ENCODE measurements around the gene STARD5.
"Not testable (repeated sequence)": the region's sequence is repeated elsewhere in the genome, so short reads cannot be mapped to it uniquely, and the experiment has no call there.

STARD5 gene

DNA sequence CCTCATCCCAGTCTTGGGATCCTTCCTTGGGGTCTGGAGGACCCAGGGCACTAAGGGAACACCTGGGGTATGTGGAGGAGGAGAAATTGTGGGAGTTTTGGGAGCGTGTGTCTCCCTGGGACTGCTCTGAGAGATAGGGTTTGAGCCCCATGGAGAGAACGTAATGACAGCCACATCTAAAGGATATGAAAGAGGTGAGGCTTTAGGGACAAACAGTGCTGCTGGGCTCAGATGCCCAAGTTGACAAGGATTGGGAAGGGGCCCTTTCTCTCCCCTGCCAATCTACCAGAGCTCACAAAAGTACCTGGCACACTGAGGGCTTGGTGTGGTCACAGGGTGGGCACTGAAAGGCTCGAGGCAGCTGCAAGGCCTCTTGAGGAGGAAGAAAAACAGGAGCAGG is 13.3 kb upstream of the STARD5 start:
- no peak for DNase-seq (ENCODE audit: low read depth)

DNA sequence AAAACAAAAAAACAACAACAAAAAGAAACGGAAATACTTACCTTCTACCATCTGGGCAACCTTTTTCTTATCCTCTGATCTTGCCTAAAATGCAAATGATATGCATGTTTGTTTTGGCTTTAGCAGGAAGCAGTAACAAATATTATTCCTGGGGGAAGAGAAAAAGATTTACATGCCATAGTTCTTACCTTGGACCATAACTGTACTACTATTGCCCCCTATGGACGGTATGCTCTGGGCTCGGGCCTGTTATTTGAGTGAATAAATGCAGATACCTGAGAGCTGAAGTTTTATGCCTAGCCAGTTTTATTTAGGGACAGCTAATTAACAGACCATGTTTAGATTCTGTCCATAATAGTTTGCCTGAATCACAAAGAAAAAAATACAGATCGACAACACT is 12.6 kb upstream of the STARD5 start:
- DNase-seq (ENCODE audit: low read depth), result no peak

DNA sequence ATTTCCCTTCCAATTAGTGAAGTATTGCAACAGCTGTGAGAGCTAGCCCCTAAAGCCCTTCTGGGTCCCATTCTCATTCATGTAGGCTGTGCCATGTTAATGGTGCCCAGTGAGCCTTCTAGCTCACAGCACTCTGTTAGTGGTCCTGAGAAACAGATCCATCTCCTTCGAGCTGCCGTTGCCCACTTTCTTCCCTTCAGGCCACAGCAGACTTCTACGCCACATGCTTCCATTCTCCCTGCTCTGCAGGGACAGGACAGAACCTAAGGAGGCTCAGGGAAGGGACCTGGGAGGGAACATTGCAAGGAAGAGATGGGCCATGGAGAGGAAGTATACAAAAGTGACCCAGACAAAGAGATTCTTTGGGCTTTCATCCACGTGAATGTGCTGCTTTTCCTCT is 11.7 kb upstream of the STARD5 start:
- DNase-seq (ENCODE audit: low read depth), result no peak

DNA sequence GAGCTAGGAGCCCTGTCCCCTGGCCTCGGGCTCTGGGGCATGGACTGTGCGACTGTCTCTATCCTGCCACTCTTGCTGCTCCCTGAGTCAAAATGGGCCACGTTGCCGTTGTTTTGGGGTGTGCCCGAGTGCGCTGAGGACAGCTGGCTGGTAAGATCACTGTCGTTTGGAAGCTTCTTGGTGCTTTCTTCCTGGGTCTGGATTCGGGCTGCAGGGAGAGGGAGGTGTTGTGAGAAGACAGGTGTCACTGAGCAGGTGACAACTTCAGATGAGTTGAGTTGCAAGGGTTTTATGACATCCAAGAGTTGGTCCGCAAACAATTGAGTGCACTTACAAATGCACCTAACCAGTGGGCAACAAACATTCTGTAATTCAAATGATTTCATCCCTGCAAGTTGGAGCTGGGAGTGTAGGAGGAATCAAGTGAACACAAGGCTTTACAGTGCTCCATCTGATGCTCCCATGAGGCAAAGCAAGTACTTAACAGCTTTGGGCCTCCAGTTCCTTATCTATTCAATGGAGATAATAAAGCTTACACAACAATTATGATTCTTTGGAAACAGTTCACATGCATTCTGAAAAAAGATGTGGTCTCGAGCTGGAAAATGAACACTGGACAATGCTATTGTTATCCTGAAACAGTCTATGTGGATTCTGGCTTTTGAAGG is 11.0 kb upstream of the STARD5 start:
- no peak for DNase-seq (ENCODE audit: low read depth)

DNA sequence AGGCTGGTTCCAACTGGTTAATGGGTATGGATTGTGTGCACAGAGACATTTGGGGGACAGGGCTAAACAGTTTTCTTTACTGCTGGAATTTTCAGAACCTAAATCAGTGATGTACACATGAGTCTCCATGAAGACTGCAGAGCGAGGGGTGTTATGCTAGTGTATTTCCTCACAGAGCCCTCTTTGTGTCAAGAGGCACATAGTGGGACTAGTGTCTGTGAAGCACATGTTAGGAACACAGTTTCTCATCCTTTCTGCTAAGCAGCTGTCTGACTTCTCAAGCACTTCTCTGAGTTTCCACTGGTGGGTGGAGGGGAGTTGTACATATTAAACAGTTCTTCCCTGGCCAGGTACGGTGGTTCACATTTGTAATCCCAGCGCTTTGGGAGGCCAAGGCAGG is 9.4 kb upstream of the STARD5 start:
- DNase-seq (ENCODE audit: low read depth), result no peak

DNA sequence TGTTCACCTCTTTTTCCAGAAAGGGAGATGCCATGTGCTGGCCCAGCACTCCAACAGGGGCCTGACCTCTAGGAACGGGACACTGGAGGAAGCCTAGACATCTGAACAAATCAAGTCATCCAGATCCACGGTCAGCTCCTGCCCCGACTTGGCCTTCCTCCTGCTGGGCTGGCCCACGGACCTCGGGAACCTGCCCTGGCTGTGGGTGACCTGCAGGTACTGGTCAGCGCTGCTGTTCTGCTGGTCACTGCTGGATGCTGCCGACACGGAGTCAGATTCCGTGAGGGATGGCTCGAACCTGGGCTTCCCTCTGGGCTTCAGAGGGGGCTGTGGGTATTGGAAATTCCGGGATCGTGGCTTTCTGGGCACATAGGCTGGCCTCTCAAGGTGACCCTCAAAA is 8.4 kb upstream of the STARD5 start:
- DNase-seq (ENCODE audit: low read depth), result no peak

DNA sequence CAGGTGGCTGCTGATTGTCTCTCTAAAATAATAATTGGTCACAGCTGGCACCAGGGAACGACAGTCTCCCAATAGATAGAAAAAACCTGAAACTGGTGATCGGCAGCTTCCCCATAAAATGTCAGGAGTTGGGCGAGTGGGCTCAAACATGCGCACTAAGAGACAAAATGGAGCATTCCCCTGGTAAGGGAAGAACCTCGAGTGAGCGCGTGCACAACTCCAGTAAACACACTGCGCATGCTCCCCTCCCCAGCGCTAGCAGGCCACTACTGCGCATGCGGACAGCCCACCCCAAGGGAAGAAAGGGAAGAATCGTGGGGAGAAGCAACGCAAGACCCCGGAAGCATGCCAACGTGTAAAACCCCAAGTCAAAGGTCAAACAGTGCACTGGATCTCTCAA is 7.7 kb upstream of the STARD5 start:
- no peak for DNase-seq (ENCODE audit: low read depth)

DNA sequence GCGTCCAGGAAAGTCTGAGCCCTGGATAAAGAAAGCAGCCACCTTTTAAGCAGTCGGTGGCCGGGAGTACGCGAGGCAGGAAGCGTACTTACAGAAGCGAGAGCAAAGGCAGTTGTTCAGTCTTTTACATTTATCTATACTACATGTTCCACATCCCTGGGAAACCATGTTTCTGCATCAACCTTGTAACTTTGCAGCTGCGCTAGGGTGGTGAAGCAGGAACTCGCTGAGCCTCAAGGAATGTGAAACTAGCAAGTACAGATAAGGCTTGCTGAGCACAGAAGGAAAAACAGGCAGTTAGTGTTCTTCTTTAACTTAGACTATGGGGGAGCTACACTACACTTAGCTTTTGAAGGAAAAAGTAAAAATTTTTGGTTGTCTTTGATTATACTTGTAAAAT is 7.2 kb upstream of the STARD5 start:
- DNase-seq (ENCODE audit: low read depth), result not testable (repeated sequence)

DNA sequence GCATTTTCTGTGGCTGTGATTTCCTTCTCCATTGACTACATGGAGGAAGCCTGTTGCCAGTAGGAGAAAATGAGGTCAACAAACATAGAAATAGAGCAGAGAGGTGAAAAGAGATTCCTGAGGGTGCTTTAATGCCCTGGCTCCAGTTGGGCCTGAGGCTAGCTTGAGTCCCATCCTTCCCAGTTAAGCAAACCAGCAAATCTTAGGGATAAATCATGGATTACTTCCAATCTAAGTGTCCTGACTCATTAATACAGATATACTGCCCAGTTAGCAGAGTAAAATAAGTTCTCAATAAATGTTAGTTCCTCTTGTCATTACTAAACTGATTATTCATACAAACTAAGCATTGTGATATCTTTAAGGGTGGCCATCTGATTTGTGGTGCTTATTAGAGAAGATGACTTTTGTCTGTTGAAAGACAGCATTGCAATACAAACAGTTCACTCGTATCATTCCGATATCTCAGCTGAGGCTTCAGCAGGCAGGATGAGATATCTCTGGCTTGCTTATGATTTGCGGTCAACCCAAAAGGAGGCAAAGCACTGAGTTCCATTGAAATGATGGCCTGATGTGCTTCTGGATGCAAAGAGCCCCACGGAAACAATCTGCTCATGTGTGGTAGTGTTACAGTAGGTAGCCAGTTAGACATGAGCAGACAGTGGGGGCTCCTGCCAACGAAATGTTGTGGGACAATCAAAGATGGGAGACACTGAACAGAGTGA is 6.6 kb upstream of the STARD5 start:
- DNase-seq (ENCODE audit: low read depth), result no peak

DNA sequence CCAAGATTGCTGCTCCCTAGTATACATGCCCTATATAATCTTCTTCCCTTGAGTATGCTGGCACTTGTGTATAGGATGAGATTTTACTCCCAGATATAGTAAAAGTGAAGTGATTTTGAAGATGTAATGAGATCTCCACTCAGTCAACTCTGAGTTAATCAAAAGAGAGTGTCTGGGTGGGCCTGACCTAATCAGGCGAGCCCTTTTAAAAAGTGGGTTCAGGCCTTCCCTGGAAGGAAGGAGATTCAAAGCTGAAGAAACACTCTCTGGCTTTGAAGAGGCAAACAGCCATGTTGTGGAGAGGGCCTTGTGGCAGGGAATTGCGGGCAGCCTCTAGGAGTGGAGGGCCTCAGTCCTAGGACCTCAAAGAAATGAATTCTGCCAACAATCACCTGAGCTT is 5.5 kb upstream of the STARD5 start:
- no peak for DNase-seq (ENCODE audit: low read depth)

DNA sequence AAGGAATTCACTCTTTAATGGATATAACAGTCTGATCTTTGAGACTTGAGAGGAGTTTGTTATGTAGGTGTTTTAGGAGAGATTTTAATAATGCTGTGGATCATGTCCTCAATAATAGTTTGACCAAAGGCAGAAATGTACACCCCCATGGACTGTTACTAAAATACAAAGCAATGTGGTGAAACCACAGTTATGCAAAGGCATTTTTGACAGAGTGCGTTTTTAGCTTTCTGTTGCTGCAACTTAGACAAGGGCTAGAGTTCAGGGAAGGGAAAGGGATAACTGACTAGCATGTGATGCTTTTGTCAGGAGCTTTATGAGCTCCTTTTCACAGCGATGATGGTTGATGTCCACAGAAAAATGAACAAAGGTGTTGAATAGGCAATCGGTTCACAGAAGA is 3.6 kb upstream of the STARD5 start:
- peak; percentile 89 for DNase-seq (ENCODE audit: low read depth)

DNA sequence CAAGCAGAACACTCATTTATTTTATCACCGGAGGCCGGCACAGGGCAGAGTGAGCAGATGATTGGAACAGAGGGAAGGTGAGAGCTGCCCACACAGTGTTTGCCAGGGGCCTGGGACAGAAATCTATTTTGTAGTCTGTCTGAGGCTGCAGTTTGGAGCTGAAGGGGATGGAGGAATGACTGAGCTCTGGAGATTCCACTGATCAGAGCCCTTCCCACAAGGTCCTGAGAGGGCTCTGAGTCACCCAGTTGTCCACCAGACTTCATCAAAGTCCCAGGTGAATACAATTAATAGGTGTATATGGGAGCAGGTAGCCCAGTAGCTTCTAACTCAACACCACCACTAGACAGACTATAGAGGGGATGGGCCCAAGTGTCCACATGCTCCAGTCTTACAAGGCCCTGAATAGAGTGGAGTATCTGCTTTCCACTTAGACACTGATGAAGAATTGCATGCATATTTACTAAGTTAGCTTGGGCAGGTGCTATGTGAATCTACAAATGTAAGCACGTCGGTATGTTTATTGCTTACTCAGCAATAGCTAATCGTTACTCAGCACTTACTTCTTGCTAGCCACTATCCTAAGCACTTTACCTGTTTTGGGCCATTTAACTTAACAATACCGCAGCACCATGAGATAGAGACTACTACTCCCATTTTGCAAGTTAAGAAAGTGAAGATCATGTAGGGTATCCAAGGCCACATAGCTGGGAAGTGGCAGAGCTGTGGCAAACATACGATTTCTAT is 2.7 kb upstream of the STARD5 start:
- no peak for DNase-seq (ENCODE audit: low read depth)

DNA sequence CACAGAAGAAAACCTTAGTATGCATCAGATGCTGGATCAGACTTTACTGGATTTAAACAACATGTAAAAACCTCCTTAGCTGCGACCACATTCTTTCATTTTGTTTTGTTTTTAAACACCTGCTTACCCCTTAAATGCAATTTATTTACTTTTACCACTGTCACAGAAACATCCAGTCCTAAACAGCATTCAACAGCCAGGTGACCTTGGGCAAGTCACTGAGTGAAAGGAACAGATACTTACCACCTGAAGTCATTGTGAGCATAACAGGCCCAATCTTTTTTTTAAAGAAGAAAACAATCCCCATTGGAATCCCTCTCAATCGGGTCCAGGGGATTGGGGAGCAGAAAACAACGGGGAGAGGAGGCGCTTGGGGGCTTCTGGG is 390 bp downstream of the STARD5 start:
- DNase-seq (ENCODE audit: low read depth), result no peak

DNA sequence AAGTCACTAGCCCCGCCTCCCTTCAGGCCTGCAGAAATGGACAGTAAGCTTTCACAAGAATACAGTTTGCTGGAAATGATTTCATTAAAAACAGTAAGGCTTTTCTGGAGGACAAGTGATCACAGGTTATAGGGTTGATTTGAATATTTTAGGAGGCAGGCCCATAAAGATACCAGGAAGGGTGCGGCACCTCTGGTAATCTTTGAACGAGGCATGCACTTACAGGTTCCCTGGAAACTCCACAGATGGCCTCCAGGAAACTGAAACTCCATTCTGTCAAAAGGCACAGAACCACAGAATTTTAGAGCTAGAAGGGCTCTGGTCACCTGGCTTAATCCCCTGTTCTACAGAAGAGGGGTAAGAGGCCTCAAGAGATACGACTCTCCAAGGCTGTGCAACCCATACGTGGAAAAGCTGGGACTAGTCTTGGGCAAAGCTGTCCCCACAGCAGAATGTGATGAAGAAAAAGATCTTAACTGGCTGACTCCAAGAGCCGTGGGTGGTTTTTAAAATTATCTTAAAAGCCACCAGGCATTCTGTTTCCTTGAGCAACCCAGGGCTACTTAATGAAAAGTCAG is 1.2 kb downstream of the STARD5 start:
- no peak for DNase-seq (ENCODE audit: low read depth)

DNA sequence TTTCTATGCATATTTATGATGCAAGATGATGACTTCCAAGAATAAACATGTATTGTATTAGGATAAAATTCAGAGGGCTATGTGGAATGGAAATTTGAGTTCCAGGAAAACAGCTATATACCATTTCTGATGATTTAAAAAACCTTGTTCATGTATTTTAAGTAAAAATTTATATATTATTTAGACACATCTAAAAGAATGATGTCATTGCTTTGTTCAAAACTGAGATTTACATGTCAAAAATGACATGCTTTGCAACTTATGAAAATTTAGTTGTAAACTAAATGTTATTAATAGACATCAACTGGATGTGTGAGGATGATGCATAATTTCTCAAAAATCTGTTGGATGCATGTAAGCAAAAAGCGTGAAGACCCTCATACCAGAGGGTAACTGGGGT is 2.3 kb downstream of the STARD5 start:
- DNase-seq (ENCODE audit: low read depth), result no peak

DNA sequence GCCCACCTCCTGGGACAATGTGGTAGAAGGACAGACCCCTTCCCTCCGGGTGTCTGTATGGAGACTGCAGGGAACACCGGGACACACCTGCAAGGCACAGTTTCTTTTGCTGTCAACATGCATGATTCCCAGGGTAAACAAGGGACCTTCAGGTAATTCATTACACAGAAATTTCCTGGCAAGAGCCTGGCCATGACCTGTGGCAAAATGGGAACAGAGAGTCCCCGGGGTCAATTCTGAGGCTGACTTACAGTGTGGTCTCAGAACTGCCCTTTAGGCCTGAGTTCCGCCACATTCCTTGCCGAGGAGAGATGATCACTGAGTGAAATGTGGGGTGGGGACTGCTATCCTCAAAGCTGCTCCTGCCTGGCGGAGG is 6.3 kb downstream of the STARD5 start:
- no peak for DNase-seq (ENCODE audit: low read depth)

DNA sequence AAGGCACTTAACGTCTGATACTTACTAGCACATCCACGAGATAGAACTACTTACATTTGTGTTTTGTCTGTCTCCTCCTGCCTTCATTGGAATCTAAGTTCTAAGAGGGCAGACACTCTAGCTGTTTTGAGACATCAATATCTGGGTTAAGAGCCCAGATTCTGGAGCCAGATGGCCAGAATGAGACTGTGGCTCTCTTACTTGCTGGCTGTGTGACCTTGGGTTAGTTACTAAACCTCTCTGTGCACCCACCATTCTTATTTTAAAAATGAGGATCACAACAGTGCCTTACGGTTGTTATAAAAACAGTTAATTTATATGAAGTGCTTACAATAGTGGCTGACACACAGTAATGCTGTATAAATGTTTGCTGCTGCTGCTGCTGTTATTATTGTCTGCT is 7.7 kb downstream of the STARD5 start:
- DNase-seq (ENCODE audit: low read depth), result no peak

DNA sequence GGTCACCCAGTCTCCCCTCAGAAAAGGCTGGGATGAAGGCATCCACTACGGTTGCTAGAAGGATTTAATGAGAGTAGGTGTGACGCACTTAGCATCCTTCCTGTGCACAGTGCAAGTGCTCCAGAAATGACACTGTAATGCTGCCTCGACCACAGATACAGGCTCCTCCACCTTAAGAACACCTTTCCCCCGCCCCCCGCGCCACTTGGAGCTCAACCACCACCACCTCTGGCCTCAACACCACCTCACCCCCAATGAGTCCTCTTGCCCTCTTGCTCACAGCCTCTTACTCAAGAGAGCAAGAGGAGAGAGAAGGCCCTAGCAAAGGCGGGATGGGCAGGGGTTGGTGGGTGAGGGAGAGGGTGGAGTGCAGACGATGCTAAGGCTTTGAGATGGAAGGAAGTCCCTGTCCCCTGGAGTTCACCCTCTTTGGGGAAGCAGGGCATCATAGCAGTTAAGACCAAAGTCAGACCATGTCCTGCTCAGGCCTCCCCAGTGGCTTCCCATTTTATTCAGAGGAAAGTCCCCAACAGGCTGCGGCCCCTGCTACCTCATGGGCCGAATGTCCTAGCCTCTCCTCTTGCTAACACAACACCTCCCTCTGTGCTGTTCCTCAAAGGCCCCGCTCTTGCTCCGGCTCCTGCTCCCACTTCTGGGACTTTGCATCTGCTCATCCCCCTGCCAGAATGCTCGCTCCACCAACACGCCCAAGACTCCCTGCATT is 8.3 kb downstream of the STARD5 start:
- DNase-seq (ENCODE audit: low read depth), result no peak

DNA sequence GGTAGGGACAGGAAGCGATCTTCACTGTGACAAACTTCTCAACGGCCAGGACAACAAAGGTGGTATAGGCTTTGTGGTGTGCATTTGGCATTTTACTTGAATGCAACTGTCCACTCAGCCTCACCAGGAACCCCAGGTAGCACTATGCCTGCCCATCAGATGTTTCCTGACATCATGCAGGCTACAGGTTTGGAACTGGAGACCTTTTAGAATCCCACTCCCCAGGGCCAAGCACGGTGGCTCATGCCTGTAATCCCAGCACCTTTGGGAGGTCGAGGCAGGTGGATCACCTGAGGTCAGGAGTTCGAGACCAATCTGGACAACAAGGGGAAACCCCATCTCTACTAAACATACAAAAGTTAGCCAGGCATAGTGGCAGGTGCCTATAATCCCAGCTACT is 9.6 kb downstream of the STARD5 start:
- no peak for DNase-seq (ENCODE audit: low read depth)

DNA sequence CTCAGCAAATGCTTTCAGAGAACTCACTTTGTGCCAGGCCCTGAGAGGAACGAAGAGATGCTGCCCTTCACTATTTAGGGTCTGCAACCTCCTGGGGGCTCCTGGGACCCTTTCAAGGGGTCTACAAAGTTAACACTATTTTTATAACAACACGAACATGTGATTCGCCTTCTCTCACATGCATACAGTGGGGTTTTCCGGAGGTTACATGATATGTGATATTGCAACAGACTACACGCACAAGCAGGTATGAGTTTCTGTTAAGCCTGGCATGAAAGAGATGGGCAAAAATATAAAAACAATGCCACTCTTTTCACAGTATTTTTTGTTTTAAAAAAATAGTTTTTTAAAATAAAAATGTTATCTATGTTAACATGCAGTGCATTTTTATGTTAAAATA is 10.3 kb downstream of the STARD5 start:
- no peak for DNase-seq (ENCODE audit: low read depth)

DNA sequence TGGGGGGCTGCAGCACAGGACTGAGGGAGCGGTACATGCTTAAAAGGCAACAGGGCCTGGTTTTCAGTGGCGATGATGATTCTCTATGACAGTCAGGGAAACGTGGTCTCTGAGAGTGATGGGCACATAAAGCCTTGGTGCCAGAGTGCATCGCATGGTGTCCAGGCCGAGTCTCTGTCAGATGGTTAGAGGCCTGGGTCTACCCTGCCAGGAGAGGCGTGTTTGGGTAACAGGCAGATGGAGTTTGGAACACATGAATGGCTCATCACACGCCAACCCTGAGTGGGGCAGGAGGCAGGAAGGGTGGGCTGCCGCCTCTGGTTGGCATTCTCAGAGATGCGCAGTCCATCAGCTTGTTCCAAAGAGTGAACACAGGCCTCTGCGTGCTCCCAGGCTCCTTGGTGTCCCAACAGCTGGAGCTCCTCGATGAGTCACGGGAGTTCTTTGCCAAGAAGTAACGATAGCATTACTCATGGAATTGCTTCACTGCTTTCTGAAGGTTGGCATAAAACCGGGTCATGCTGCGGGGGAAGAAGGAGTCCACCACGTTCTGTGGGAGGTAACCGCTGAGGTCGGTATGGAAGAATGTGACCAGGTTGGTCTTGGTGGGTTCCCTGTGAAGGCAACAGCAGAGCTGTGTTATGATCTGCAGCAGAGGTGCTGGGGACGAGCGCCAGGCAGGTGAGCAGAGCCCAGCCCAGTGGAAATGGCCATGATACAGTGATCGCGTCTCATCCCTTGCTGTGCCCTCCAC is 11.0 kb downstream of the STARD5 start:
- DNase-seq (ENCODE audit: low read depth), result peak; percentile 95
